IPS-NIHi7 (cell line): Measurements from ENCODE around the gene TBC1D8B.

Experiments
- DNase-seq: peaks from one replicate; pipeline ENCODE4 v3.0.0; 2012; ENCODE audit warnings: mixed read lengths; ENCODE audit errors: extremely low spot score

Gene TBC1D8B

GRCh38 chrX:106897259-106897658 lies 94.8 kb downstream of the TBC1D8B start:
- no peak for DNase-seq

- peak; percentile 77 for DNase-seq
Measured at GRCh38 chrX:106898462-106898861, 96.0 kb downstream of the TBC1D8B start.

GRCh38 chrX:106899276-106899675 lies 96.8 kb downstream of the TBC1D8B start:
- peak; percentile 0 for DNase-seq

- DNase-seq, result no peak
Measured at GRCh38 chrX:106899841-106900240, 97.4 kb downstream of the TBC1D8B start.

- no peak for DNase-seq
Measured at GRCh38 chrX:106901341-106901740, 98.9 kb downstream of the TBC1D8B start.

GRCh38 chrX:106901781-106902219 lies 99.3 kb downstream of the TBC1D8B start:
- DNase-seq, result no peak

- DNase-seq, result no peak
Measured at GRCh38 chrX:106902684-106903083, 100.2 kb downstream of the TBC1D8B start.

GRCh38 chrX:106903291-106903824 lies 100.9 kb downstream of the TBC1D8B start, which contains the start of gene RIPPLY1:
Gene RIPPLY1, minus strand, starts transcription at chrX:106903341. Its CDS starts 54 bp downstream, at chrX:106903287.
- DNase-seq, result peak; percentile 13

GRCh38 chrX:106903856-106904528 lies 101.5 kb downstream of the TBC1D8B start:
- DNase-seq, result no peak

- DNase-seq, result no peak
Measured at GRCh38 chrX:106905064-106905708, 102.7 kb downstream of the TBC1D8B start.

- DNase-seq, result no peak
Measured at GRCh38 chrX:106906361-106906760, 103.9 kb downstream of the TBC1D8B start.

GRCh38 chrX:106912864-106913263 lies 110.4 kb downstream of the TBC1D8B start:
- no peak for DNase-seq

GRCh38 chrX:106917830-106918500 lies 115.5 kb downstream of the TBC1D8B start:
- no peak for DNase-seq

GRCh38 chrX:106919932-106920452 lies 117.5 kb downstream of the TBC1D8B start, which contains the start of gene CLDN2:
Gene CLDN2, plus strand, starts transcription at chrX:106920402. Its CDS starts 7,827 bp downstream, at chrX:106928229.
- DNase-seq, result peak; percentile 85

- DNase-seq, result no peak
Measured at GRCh38 chrX:106921637-106922036, 119.2 kb downstream of the TBC1D8B start.
